Nephron (organoid): Measurements from ENCODE around the gene GLIPR2.

Experiments used
- H3K27ac Mint-ChIP-seq, 3 experiments: 2 replicates each; pipeline ENCODE4 v1.8.0; 2020; ENCODE audit warnings: mixed read lengths in 3 of 3, mild to moderate bottlenecking in 2 of 3, moderate library complexity in 1 of 3
- H3K27me3 Mint-ChIP-seq: 2 replicates; pipeline ENCODE4 v1.8.0; 2021; ENCODE audit warnings: low read depth, mild to moderate bottlenecking, moderate library complexity, mixed read lengths
- H3K36me3 Mint-ChIP-seq: 2 replicates; pipeline ENCODE4 v1.8.0; 2020; ENCODE audit warnings: low read depth, mixed read lengths
- H3K4me1 Mint-ChIP-seq: 2 replicates; pipeline ENCODE4 v1.8.0; 2020; ENCODE audit warnings: mixed read lengths
- H3K4me3 Mint-ChIP-seq, 3 experiments: 2 replicates each; pipeline ENCODE4 v1.8.0; 2020; ENCODE audit warnings: mild to moderate bottlenecking in 3 of 3, mixed read lengths in 3 of 3, moderate library complexity in 2 of 3
- H3K9me3 Mint-ChIP-seq: 2 replicates; pipeline ENCODE4 v1.8.0; 2020; ENCODE audit warnings: mixed read lengths
- TF ChIP-seq, protein P1 (sequence below), 3 experiments: fragments of 200-600 bp; sonication (generic); IDR thresholded peaks; one replicate each; pipeline ENCODE4 v1.5.0; 2021; ENCODE audit warnings: antibody characterized with exemption in 3 of 3; ENCODE audit not compliant: unreplicated experiment in 3 of 3

The GLIPR2 gene

DNA sequence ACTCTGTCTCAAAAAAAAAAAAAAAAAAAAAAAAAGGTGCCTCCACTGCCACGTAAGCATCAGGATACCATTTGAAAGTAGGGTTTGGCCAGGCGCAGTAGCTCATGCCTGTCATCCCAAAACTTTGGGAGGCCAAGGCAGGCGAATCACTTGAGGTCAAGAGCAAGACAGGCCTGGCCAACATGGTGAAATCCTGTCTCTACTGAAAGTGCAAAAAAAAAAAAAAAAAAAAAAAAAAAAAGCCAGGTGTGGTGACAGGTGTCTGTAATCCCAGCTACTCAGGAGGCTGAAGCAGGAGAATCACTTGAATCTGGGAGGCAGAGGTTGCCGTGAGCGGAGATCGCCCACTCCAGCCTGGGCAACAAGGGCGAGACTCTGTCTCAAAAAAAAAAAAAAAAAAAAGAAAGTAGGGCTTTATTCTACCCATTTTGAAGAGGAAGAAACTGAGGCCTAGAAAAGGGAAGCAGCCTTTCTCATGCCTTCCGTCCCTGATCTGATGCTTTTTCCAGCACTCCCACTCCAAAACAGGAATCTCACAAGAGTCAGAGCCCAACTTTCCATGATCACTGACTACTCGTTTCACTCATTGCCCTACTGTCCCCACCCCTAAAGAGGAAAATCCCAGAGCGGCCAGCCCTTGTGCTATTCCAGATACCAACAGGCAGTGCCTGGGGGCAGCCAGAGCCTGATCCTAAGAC is 16.4 kb downstream of the GLIPR2 start:
- peak overlapping the region in 2 of 3 experiments; percentile 54 to 94 for H3K27ac Mint-ChIP-seq
- H3K9me3 Mint-ChIP-seq: peaks cover 2% of the 10 kb centered on the region
- peaks cover 16% of the 10 kb centered on the region for H3K36me3 Mint-ChIP-seq
- H3K4me1 Mint-ChIP-seq: peaks cover 25% of the 10 kb centered on the region
- TF ChIP-seq, protein P1, sequence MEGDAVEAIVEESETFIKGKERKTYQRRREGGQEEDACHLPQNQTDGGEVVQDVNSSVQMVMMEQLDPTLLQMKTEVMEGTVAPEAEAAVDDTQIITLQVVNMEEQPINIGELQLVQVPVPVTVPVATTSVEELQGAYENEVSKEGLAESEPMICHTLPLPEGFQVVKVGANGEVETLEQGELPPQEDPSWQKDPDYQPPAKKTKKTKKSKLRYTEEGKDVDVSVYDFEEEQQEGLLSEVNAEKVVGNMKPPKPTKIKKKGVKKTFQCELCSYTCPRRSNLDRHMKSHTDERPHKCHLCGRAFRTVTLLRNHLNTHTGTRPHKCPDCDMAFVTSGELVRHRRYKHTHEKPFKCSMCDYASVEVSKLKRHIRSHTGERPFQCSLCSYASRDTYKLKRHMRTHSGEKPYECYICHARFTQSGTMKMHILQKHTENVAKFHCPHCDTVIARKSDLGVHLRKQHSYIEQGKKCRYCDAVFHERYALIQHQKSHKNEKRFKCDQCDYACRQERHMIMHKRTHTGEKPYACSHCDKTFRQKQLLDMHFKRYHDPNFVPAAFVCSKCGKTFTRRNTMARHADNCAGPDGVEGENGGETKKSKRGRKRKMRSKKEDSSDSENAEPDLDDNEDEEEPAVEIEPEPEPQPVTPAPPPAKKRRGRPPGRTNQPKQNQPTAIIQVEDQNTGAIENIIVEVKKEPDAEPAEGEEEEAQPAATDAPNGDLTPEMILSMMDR (IDR thresholded peaks at IDR 0.05; ENCODE audit: unreplicated experiment in 3 of 3): no peak
- no peak overlapping the region for H3K4me3 Mint-ChIP-seq
- no peaks in the 10 kb centered on the region for H3K27me3 Mint-ChIP-seq

GRCh38 chr9:36153746-36154145 is 17.2 kb downstream of the GLIPR2 start:
- no peak overlapping the region for H3K4me3 Mint-ChIP-seq
- H3K27me3 Mint-ChIP-seq: no peaks in the 10 kb centered on the region
- peaks cover 8% of the 10 kb centered on the region for H3K9me3 Mint-ChIP-seq
- H3K27ac Mint-ChIP-seq: peak overlapping the region; percentile 94 to 97 (median 95)
- TF ChIP-seq, protein P1 (IDR thresholded peaks at IDR 0.05; ENCODE audit: unreplicated experiment in 3 of 3): no peak
- peaks cover 33% of the 10 kb centered on the region for H3K4me1 Mint-ChIP-seq
- H3K36me3 Mint-ChIP-seq: peaks cover 24% of the 10 kb centered on the region

DNA sequence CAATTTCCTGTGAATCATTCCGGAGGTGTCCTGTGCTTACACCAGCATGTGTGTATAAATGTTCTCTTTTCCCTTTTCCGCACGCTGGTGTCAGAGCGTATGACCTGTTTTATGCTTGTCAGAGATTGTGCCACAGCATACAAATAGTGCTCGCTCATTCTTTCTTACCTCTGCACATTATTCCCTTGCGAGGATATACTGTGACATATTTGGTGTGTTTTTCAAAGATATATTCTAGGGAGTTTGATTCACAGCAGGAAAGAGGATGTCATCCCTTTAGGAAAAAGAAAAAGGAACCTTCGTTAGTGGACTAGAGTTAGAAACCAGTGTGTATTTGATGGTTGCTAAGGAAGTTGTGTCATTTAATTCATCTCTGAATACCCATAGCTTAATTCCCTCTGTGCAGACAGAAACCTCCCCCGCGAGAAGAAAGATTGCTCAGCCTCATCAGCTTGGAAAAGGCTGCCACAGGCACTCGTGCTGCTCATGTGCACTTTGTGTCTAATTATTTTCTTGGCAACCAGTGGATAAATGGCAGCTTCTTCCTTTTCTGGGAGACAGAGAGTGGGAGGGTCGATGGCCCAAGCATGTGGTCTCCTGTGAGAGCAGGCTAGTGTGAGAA is 17.9 kb downstream of the GLIPR2 start:
- peak overlapping the region; percentile 94 to 97 (median 95) for H3K27ac Mint-ChIP-seq
- H3K4me3 Mint-ChIP-seq: peak overlapping the region; percentile 9 to 27 (median 19)
- peaks cover 40% of the 10 kb centered on the region for H3K4me1 Mint-ChIP-seq
- peaks cover 8% of the 10 kb centered on the region for H3K9me3 Mint-ChIP-seq
- TF ChIP-seq, protein P1 (IDR thresholded peaks at IDR 0.05; ENCODE audit: unreplicated experiment in 3 of 3): no peak
- peaks cover 28% of the 10 kb centered on the region for H3K36me3 Mint-ChIP-seq
- H3K27me3 Mint-ChIP-seq: no peaks in the 10 kb centered on the region

DNA sequence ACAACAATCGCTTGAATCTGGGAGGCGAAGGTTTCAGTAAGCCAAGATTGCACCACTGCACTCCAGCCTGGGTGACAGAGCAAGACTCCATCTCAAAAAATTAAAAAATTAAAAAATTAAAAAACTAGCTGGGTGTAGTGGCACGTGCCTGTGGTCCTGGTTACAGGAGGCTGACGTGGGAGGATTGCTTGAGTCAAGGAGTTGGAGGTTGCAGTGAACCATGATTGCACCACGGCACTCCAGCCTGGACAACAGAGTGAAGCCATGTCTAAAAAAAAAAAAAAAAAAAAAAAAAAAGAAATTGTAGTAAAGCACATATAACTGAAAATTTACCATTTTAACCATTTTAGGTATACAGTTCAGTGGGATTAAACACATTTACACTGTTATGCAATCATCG is 19.6 kb downstream of the GLIPR2 start:
- TF ChIP-seq, protein P1 (IDR thresholded peaks at IDR 0.05; ENCODE audit: unreplicated experiment in 3 of 3): no peak
- no peak overlapping the region for H3K27ac Mint-ChIP-seq
- peaks cover 28% of the 10 kb centered on the region for H3K36me3 Mint-ChIP-seq
- no peaks in the 10 kb centered on the region for H3K27me3 Mint-ChIP-seq
- no peak overlapping the region for H3K4me3 Mint-ChIP-seq
- H3K9me3 Mint-ChIP-seq: peaks cover 8% of the 10 kb centered on the region
- peaks cover 41% of the 10 kb centered on the region for H3K4me1 Mint-ChIP-seq

DNA sequence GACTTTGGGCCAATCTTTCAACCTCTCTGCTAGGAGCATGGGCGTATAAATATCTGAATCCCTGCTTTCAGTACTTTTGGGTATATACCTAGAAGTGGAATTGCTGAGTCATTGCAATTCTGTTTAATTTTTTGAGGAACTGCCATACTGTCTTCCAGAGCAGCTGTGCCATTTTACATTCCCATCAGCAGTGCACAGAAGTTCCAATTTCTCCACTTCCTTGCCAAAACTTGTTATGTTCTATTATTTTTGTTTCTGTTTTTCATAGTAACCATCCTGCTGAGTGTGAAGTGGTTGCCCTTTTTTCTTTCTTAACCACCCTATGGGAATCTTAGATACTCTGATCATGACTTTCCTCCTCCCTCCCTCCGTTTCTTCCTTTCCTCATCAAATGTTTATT is 21.6 kb downstream of the GLIPR2 start:
- no peak overlapping the region for H3K4me3 Mint-ChIP-seq
- H3K27ac Mint-ChIP-seq: peak overlapping the region; percentile 80 to 97 (median 90)
- no peaks in the 10 kb centered on the region for H3K27me3 Mint-ChIP-seq
- H3K9me3 Mint-ChIP-seq: peaks cover 8% of the 10 kb centered on the region
- peaks cover 28% of the 10 kb centered on the region for H3K36me3 Mint-ChIP-seq
- TF ChIP-seq, protein P1 (IDR thresholded peaks at IDR 0.05; ENCODE audit: unreplicated experiment in 3 of 3): no peak
- H3K4me1 Mint-ChIP-seq: peaks cover 60% of the 10 kb centered on the region
